Right lung (tissue), 5 donors: Measurements from ENCODE around the gene FAM89B. TPM values are rescaled to one million over a fixed set of nuclear protein-coding genes. Genes with fewer than 3 reads are reported as not detected.
A peak's percentile ranks its signal among the peaks of the same experiment; 100 is the strongest.
"Not testable (repeated sequence)": the region's sequence is repeated elsewhere in the genome, so short reads cannot be mapped to it uniquely, and the experiment has no call there.

ENCODE experiments used
- DNase-seq, 2 donors: peaks; one replicate each; pipeline ENCODE4 v3.0.0-alpha.2; 2013
- polyA plus RNA-seq, 5 donors: library from polyadenylated mRNA; unstranded; fragments of 120-200 nt; gene quantifications; one replicate each; pipeline versions ENCODE4 v1.2.1 to v1.2.3, GENCODE V29; 2013; ENCODE audit warnings: inconsistent platforms in 1 of 5, low replicate concordance in 1 of 5; ENCODE audit not compliant: insufficient read length in 5 of 5, insufficient read depth in 1 of 5

FAM89B gene
- polyA plus RNA-seq, 5 donors, result 20.5 to 47.9 (median 28.7) TPM

- DNase-seq, result no peak
These were observed 17.4 kb upstream of the FAM89B start for GRCh38 chr11:65554842-65555430.

- DNase-seq, result no peak
These were observed 16.6 kb upstream of the FAM89B start for GRCh38 chr11:65555693-65556231.

GRCh38 chr11:65556470-65557279, 15.7 kb upstream of the FAM89B start:
- DNase-seq, result no peak

GRCh38 chr11:65557280-65558001, 14.9 kb upstream of the FAM89B start:
- DNase-seq, result no peak

GRCh38 chr11:65558002-65558929, 14.1 kb upstream of the FAM89B start, which contains the start of gene LTBP3:
TSS of gene LTBP3 (minus strand) at chr11:65558359. CDS start at chr11:65557959, 400 bp downstream.
- peak; percentile 86 to 89 for DNase-seq

GRCh38 chr11:65558930-65559509, 13.3 kb upstream of the FAM89B start:
- DNase-seq, result peak; percentile 76 to 82

- DNase-seq, result no peak
These were observed 12.8 kb upstream of the FAM89B start for GRCh38 chr11:65559535-65559934.

- DNase-seq, result no peak
These were observed 12.3 kb upstream of the FAM89B start for GRCh38 chr11:65559951-65560537.

GRCh38 chr11:65560555-65561418, 11.6 kb upstream of the FAM89B start:
- DNase-seq, result no peak

- no peak for DNase-seq
These were observed 10.3 kb upstream of the FAM89B start for GRCh38 chr11:65562020-65562419.

- DNase-seq, result no peak
These were observed 9.6 kb upstream of the FAM89B start for GRCh38 chr11:65562788-65563187.

GRCh38 chr11:65563601-65564000, 8.7 kb upstream of the FAM89B start:
- no peak for DNase-seq

GRCh38 chr11:65564879-65565559, 7.3 kb upstream of the FAM89B start:
- DNase-seq, result not testable (repeated sequence)

GRCh38 chr11:65565624-65566453, 6.5 kb upstream of the FAM89B start:
- DNase-seq, result no peak

- no peak for DNase-seq
These were observed 3.0 kb upstream of the FAM89B start for GRCh38 chr11:65569164-65569972.

GRCh38 chr11:65569973-65570918, 2.1 kb upstream of the FAM89B start, which contains the start of gene ZNRD2:
TSS of gene ZNRD2 (plus strand) at chr11:65570477. CDS start at chr11:65570492, 15 bp downstream.
- peak; percentile 98 to 99 for DNase-seq
